Measurements from ENCODE around the gene IL21R.
"Not testable (repeated sequence)": the region's sequence is repeated elsewhere in the genome, so short reads cannot be mapped to it uniquely, and the experiment has no call there.

IL21R gene

DNA sequence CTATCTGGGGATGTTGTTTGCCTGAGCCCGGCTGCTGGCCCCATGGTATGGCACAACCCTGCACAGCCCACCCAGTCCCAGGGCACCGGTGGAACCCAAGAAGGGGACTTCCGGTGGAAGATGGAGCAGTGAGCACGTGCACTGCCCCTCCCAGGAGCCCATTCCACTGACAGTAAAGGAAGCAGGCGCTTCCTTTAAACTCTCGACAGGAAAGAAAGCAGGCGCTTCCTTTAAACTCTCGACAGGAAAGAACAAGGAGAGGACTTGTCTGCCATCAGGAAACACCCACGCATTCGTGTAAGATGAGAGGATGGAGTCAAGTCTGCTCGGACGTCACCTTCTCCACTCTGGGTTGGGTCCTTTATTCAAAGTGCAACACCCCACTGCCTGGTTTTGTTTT lies 53.7 kb downstream of the IL21R start:
- ChIA-PET POLR2A (no interaction called here), CTCF (no interaction called here)
- no peaks in the 10 kb centered on the region for H3K4me1 ChIP-seq (ENCODE audit: control insufficient read depth, insufficient read depth, low read length)
- H3K27ac ChIP-seq (ENCODE audit: extremely low read depth, low read depth, low read length) = no peak overlapping the region
- no peaks in the 10 kb centered on the region for H3K9me3 ChIP-seq (ENCODE audit: control insufficient read depth, insufficient read depth, low read depth, low read length)
- peaks cover 3 to 16% of the 10 kb centered on the region in 2 experiments; a peak in 2 of 3 replicates for H3K36me3 ChIP-seq (ENCODE audit: control insufficient read depth in 2 of 2, insufficient read depth in 1 of 2, low read length in 2 of 2)
- TF ChIP-seq ZNF302 (tag by site-specific recombination; IDR thresholded peaks at IDR 0.05; ENCODE audit: low read depth) = no peak
- H3K4me3 ChIP-seq (ENCODE audit: low read depth, low read length) = no peak overlapping the region

- H3K27ac ChIP-seq (ENCODE audit: extremely low read depth, low read depth, low read length); POLR2A ChIA-PET; H3K9me3 ChIP-seq (ENCODE audit: control insufficient read depth, insufficient read depth, low read depth, low read length); H3K4me1 ChIP-seq (ENCODE audit: control insufficient read depth, insufficient read depth, low read length); H3K4me3 ChIP-seq (ENCODE audit: low read depth, low read length): not testable (repeated sequence)
- H3K36me3 ChIP-seq (ENCODE audit: control insufficient read depth in 2 of 2, insufficient read depth in 1 of 2, low read length in 2 of 2) = peaks cover 3 to 35% of the 10 kb centered on the region in 2 experiments; a peak in 2 of 3 replicates
- CTCF ChIA-PET = interaction anchor here (0.6 to 0.7 kb wide), 2 partner anchors 132 to 346 kb away, joined by 3 read pairs; no protein-coding TSS in a partner anchor
These were observed 55.6 kb downstream of the IL21R start for GRCh38 chr16:27457605-27457900.

DNA sequence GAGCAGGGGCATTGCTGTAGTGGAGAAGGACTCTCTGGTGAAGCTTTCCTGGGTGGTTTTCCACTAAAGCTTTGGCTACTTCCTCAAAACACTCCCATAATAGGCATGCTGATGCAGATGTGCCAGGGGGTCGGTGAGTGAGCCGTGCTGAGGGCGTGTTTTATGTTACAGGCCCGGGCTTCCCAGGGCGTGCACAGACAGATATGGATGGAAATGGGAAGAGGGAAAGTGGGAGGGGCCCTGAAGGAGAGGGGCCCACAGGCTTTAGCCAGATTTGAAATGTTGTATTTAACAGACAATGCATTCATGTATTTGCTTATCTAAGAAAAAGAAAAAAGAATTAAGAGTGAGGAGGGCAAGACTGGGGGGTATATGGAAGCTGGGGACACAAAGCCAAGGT lies 56.3 kb downstream of the IL21R start:
- CTCF ChIA-PET = interaction anchor here (0.6 kb wide), 1 partner anchor 347 kb away, joined by 3 read pairs; no protein-coding TSS in a partner anchor
- Histone ChIP-seq H3K9me3 (ENCODE audit: control insufficient read depth, insufficient read depth, low read depth, low read length) (no peaks in the 10 kb centered on the region), H3K36me3 (ENCODE audit: control insufficient read depth in 2 of 2, insufficient read depth in 1 of 2, low read length in 2 of 2) (peaks cover 3 to 42% of the 10 kb centered on the region in 2 experiments; a peak in 2 of 3 replicates), H3K4me3 (ENCODE audit: low read depth, low read length) (no peak overlapping the region), H3K4me1 (ENCODE audit: control insufficient read depth, insufficient read depth, low read length) (no peaks in the 10 kb centered on the region), H3K27ac (ENCODE audit: extremely low read depth, low read depth, low read length) (no peak overlapping the region)
- TF ChIP-seq ZBTB10 (tag by site-specific recombination; IDR thresholded peaks at IDR 0.05) (no peak), ZFP69B (tag by site-specific recombination; IDR thresholded peaks at IDR 0.05) (peak; percentile 85; the same call in 1 of the 2 replicates), TCF7L2 (IDR thresholded peaks at IDR 0.05; ENCODE audit: borderline replicate concordance, low read depth, low read length) (no peak), ZNF155 (tag by site-specific recombination; IDR thresholded peaks at IDR 0.05) (no peak), ZNF146 (tag by site-specific recombination; IDR thresholded peaks at IDR 0.05) (no peak)
- TF ChIP-seq, protein P1, sequence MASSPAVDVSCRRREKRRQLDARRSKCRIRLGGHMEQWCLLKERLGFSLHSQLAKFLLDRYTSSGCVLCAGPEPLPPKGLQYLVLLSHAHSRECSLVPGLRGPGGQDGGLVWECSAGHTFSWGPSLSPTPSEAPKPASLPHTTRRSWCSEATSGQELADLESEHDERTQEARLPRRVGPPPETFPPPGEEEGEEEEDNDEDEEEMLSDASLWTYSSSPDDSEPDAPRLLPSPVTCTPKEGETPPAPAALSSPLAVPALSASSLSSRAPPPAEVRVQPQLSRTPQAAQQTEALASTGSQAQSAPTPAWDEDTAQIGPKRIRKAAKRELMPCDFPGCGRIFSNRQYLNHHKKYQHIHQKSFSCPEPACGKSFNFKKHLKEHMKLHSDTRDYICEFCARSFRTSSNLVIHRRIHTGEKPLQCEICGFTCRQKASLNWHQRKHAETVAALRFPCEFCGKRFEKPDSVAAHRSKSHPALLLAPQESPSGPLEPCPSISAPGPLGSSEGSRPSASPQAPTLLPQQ (tag by site-specific recombination; IDR thresholded peaks at IDR 0.05) = peak; percentile 76
- POLR2A ChIA-PET = no interaction called here

DNA sequence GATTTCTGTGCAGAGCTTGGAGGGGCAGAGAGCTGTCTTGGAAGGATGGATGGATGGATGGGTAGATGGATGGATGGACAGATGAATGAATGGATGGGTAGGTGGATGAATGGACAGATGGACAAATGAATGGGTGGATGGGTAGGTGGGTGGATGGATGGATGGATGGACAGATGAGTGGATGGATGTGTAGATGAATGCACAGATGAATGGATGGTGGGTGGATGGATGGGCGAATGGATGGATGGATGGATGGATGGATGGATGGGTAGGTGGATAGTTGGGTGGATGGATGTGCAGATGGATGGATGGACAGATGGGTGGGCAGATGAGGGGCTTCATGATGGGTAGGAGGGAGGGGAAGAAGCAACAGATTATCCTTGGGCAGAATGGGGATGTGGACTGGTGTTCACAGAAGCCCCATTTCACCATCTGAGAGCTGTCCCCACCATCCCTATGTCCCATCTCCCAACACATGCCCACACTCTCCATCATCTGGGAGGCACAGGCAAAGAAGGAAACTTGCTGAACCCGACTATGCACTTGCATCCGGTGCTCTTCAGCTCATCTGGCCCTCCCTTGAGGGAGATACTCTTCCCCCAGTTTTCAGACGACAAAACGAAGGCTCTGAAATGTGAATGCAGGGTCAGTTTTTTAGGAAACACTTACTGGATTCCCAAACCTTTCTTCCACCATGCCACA lies 57.2 kb downstream of the IL21R start:
- no peak overlapping the region for H3K4me3 ChIP-seq (ENCODE audit: low read depth, low read length)
- POLR2A ChIA-PET = no interaction called here
- H3K36me3 ChIP-seq (ENCODE audit: control insufficient read depth in 2 of 2, insufficient read depth in 1 of 2, low read length in 2 of 2) = peaks cover 3 to 51% of the 10 kb centered on the region in 2 experiments; a peak in 2 of 3 replicates
- H3K27ac ChIP-seq (ENCODE audit: extremely low read depth, low read depth, low read length) = no peak overlapping the region
- CTCF ChIA-PET = interaction anchor here (1.0 kb wide), 1 partner anchor 279 kb away, joined by 3 read pairs; no protein-coding TSS in a partner anchor
- no peaks in the 10 kb centered on the region for H3K9me3 ChIP-seq (ENCODE audit: control insufficient read depth, insufficient read depth, low read depth, low read length)
- H3K4me1 ChIP-seq (ENCODE audit: control insufficient read depth, insufficient read depth, low read length) = no peaks in the 10 kb centered on the region
- TF ChIP-seq ZNF768 (tag by site-specific recombination; IDR thresholded peaks at IDR 0.05) = no peak
- TF ChIP-seq EGR2 (tag by site-specific recombination; IDR thresholded peaks at IDR 0.05; ENCODE audit: low read depth) = peak; percentile 81
- no peak for TF ChIP-seq ZNF623 (tag by site-specific recombination; IDR thresholded peaks at IDR 0.05)
- TF ChIP-seq ZBTB17 (tag by site-specific recombination; IDR thresholded peaks at IDR 0.05) = peak; percentile 96
- TF ChIP-seq ZNF366 (tag by site-specific recombination; conservative IDR thresholded peaks at IDR 0.05) = peak; percentile 99
- 0 out of 2 replicates have a peak, but pooled peaks have one; percentile 35 for TF ChIP-seq ZNF776 (tag by site-specific recombination; IDR thresholded peaks at IDR 0.05; ENCODE audit: borderline replicate concordance)
- peak; percentile 30; the same call in 1 of the 2 replicates for TF ChIP-seq ZFHX2 (tag by site-specific recombination; conservative IDR thresholded peaks at IDR 0.05)

Measured in HEK293 (cell line).